DMS153 (cell line): Measurements from ENCODE around the gene MRPS6.

Experiments used
- DNase-seq: peaks from one replicate; lab custom pipeline; 2025; lab: John Stamatoyannopoulos, UW

MRPS6 gene

DNA sequence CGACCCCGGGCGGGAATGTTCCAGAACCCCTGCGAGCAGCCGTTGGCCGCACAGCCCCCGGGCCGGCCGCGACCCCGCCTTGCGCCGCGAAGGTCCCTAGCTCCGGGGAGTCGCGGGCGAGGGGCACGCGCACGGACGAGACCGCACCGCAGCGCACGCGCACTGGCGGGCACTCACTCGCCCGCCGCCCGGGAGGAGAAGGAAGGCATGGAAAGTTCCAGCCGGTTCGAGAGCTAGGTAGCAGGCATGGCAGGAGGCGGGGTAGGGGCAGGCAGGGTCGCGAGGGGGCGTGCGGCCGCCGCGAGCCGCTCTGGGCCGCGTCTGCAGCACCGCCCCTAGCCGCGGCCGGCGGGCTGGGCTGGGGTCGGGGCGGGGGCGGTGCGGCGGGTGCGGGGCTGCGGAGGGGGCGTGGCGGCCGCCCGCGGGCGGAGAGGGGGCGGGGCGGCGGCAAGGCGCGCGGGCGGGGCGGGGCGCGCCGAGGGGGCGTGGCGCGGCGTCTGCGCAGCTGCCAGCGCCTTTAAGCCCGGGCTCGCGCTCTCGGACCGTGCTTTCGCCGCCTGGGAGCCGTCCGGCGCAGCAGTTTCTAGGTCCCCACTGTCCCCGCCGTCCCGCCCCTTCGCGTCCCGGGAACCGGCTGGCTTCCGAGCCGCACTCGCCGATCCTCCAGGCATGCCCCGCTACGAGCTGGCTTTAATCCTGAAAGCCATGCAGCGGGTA, at the start of gene MRPS6, which contains the start of gene SLC5A3:
MRPS6 (plus strand) TSS at position 547 of the 717 bp plus-strand sequence; CDS start at position 670, 123 bp downstream.
SLC5A3 (plus strand) TSS at position 547 of the 717 bp plus-strand sequence. CDS start 21,621 bp downstream, outside the sequence.
- DNase-seq: peak; percentile 70

DNA sequence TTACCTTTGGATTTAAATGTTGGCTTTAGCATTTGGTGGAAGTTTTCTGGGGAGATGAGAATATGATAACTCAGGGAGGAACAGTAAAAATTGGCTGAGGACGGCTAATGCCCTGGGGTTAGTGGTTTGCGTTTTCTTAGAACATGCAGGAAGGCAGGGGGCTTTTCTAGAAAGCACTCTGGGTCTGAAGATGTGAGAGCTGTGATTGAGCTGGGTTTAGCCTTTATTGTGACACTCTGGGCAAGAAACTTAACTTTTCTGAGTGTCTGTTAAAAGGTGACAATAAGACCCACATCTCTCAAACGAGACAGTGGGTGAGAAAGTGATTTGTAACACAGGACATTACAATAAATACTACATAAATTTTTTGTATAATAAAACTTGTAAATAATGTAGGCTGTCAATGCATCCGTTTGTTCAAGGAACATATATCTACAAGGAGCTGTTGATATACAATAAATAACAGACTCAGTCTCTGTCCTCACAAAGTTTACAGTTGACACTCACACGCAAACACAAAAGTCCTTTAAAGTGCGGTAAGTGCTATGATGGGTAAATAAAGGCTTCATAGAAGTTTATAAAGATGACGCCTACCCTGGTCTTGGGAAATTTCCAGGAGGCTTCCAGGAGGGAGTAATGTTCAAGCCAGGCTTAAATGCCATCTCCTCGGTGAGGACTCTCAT, 49.5 kb upstream of the MRPS6 start:
- DNase-seq: no peak

- no peak for DNase-seq
These were observed 49.0 kb upstream of the MRPS6 start for GRCh38 chr21:34024374-34024693.

GRCh38 chr21:34027721-34028461, 45.5 kb upstream of the MRPS6 start:
- no peak for DNase-seq

GRCh38 chr21:34029743-34030528, 43.4 kb upstream of the MRPS6 start:
- DNase-seq: no peak

GRCh38 chr21:34031835-34032370, 41.5 kb upstream of the MRPS6 start:
- no peak for DNase-seq

GRCh38 chr21:34034369-34035014, 38.9 kb upstream of the MRPS6 start:
- no peak for DNase-seq

DNA sequence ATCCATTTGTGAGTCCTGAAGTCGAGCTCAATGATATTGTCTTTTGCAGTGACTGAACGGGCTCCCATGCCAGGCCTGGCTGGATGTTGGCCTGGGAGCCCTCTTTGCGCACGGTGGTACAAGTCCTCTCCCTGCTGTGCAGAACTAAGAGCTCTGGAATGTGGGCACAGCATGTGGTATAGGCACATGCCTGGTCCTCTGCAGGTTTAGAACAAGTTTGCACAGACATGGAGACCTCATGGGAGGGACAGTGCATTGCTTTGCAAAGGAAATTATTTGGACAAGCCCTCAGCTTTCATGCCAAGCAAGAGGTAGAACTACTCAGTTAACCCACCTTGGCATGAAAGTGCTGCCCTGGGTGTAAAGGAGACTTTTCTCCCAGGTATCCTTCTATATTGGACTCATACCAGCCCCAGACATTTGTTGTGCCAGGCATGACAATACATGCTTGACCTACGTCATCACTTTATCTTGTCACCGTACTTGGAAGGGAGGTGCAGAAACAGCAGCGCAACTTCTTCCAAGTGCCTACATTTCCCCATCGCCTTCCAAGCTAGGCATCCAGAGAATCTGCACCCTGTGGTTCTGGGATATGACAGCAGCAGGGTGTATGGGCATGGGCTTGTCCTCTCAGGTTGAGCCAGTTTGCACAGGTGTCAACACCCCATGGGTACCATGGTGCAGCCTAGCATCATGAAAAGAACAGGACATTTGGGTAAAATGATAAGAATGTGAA, 37.6 kb upstream of the MRPS6 start:
- DNase-seq: no peak

DNA sequence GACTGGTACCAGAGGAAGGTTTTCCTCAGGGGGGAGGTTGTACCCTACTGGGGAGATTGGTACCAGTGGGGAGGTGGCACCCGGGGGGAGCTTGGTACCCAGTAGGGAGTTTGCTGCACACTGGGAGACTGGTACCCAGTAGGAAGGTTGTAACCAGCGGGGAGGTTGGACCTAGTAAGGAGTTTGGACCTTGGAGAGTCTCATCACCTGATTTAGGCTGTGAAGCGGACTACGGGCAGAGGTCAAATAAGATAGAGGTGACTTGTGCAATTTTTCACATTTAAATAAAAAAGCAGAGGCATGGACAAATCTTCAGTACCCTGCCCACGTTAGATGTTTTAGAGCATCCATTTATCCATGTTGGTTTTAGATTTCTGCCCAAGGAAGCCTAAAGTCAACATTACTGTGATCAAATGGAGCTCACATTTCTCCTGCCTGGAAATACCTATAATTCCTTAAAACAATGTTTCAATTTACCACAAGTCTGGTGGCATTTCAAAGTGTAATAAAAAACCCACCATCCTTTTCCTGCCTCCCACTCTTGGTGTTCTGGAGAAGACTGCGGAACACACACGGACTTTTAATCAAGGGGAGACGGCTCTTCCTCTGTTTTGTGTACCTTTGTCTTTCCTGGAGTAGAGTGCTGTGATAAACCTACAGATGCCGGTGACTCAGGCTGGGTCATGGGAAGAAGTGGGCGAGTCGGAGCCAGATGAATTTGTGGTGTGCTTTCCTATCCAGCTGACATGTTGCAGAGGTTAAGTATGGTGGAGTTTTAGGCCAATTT, 36.2 kb upstream of the MRPS6 start:
- no peak for DNase-seq

GRCh38 chr21:34039678-34040382, 33.5 kb upstream of the MRPS6 start:
- DNase-seq: no peak

- DNase-seq: no peak
These were observed 30.6 kb upstream of the MRPS6 start for GRCh38 chr21:34042735-34043134.

DNA sequence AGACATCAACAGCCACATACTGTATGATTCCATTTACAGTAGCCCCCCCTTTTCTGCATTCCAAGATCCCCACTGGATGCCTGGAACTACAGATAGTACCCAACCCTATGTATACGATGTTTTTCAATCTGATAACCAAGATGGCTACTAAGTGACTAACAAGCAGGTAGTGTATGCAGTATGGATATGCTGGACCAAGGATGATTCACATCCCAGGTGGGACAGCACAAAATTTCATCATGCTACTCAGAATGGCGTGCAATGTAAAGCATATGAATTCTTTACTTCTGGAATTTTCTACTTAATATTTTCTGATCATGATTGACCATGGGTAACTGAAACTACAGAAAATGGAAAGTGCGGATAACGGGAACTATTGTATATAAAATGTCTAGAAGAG, 30.0 kb upstream of the MRPS6 start:
- DNase-seq: no peak

GRCh38 chr21:34046917-34047316, 26.5 kb upstream of the MRPS6 start:
- DNase-seq: no peak

GRCh38 chr21:34047835-34048234, 25.5 kb upstream of the MRPS6 start:
- no peak for DNase-seq

DNA sequence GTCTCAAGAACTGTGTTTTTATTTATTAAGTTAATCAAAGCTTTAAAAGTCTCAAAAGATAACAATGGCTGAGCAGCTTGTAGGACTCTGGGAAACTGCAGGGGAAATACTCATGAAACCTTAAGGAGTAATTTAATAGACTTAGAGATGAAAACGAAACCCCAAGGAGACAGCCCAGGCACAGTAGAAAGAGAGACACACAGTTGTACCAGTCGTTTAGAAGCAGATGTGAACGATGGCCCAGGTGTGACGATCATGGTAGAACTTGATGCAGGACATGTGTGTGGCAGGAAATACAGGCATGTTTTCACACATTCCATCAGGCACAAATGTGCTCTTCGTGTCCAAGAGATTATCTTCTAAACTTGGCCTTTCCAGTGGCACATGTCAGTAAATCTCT, 21.2 kb upstream of the MRPS6 start:
- no peak for DNase-seq

GRCh38 chr21:34054259-34054658, 19.1 kb upstream of the MRPS6 start:
- peak; percentile 90 for DNase-seq

GRCh38 chr21:34055615-34056014, 17.8 kb upstream of the MRPS6 start:
- DNase-seq: no peak

GRCh38 chr21:34061983-34062382, 11.4 kb upstream of the MRPS6 start:
- no peak for DNase-seq

- no peak for DNase-seq
These were observed 8.4 kb upstream of the MRPS6 start for GRCh38 chr21:34065027-34065426.
